K562 (cell line): Measurements from ENCODE around the gene ACOX2. TPM values are rescaled to one million over a fixed set of nuclear protein-coding genes. Genes with fewer than 3 reads are reported as not detected.

Source experiments
- DDX20 ChIP-seq: fragments of 450-650 bp; IDR thresholded peaks from 2 replicates; pipeline ENCODE4 v1.6.1; 2016; ENCODE audit warnings: missing genetic modification characterization, low read depth, mild to moderate bottlenecking, missing compliant biosample characterization, moderate library complexity
- JUND ChIP-seq, 2 experiments: IDR thresholded peaks; 2 replicates in 1 of 2; 3 replicates in 1 of 2; pipeline ENCODE4 v1.6.1; 2011; ENCODE audit warnings: borderline replicate concordance in 2 of 2, low read depth in 2 of 2, low read length in 2 of 2, improper control_type of control experiment in 1 of 2, missing biosample characterization in 1 of 2, missing genetic modification characterization in 1 of 2, missing genetic modification reagents in 1 of 2
- MAFK ChIP-seq: IDR thresholded peaks from 2 replicates; pipeline ENCODE4 v1.6.1; 2011; ENCODE audit warnings: low read length, improper control_type of control experiment
- NFE2 ChIP-seq: IDR thresholded peaks from 2 replicates; pipeline ENCODE4 v1.6.1; 2014; ENCODE audit warnings: antibody characterized with exemption, low read depth
- NKRF ChIP-seq: fragments of 450-650 bp; IDR thresholded peaks from 2 replicates; pipeline ENCODE4 v1.6.1; 2016; ENCODE audit warnings: borderline replicate concordance
- PATZ1 ChIP-seq: fragments of 250-450 bp; sonication (Bioruptor Pico); IDR thresholded peaks from 2 replicates; pipeline ENCODE4 v1.5.0; 2020; ENCODE audit warnings: mild to moderate bottlenecking, borderline replicate concordance
- ZFPM2 ChIP-seq: fragments of 250-450 bp; sonication (Bioruptor Pico); IDR thresholded peaks from 2 replicates; pipeline ENCODE4 v1.5.1; 2022; ENCODE audit warnings: mild to moderate bottlenecking
- ZNF395 ChIP-seq: fragments of 200-800 bp; sonication (Bioruptor generic); IDR thresholded peaks from 2 replicates; pipeline ENCODE4 v1.6.1; 2017; ENCODE audit warnings: missing genetic modification characterization, missing compliant biosample characterization
- ZNF766 ChIP-seq: fragments of 200-800 bp; sonication (Bioruptor generic); conservative IDR thresholded peaks from 2 replicates; pipeline ENCODE4 v1.6.1; 2016; ENCODE audit warnings: missing genetic modification characterization, missing compliant biosample characterization
- polyA plus RNA-seq, 8 experiments: library from polyadenylated mRNA; depleted of rRNA in 4 of 8; stranded (reverse) in 5 of 8; unstranded in 3 of 8; fragments of >200 nt; fragmentation: Nextera tagmentation in 2 of 8; fragmentation: Illumina TruSeq in 1 of 8; extraction: Ambion mirVana in 2 of 8; extraction: Trizol in 1 of 8; gene quantifications; 2 replicates each; pipeline versions ENCODE4 v1.2.1 to v1.2.3, GENCODE V29; 2011 to 2014; ENCODE audit warnings: inconsistent platforms in 1 of 8, missing spikeins in 1 of 8
- total RNA-seq, 7 experiments: library from RNA; depleted of rRNA in 6 of 7; stranded (reverse); fragments of >200 nt in 6 of 7; fragmentation: Illumina TruSeq in 2 of 7; extraction: Trizol in 2 of 7; gene quantifications; 2 replicates each; pipeline versions ENCODE4 v1.2.1 to v1.2.3, GENCODE V29; 2011 to 2021; ENCODE audit warnings: low replicate concordance in 1 of 7

The ACOX2 gene
- total and polyA plus RNA-seq, 9 of the 15 experiments (the other 6 are each of a cell fraction or from before 2014, with no cell fraction given): 0.15 TPM; not detected in 8

- TF ChIP-seq JUND (IDR thresholded peaks at IDR 0.05; ENCODE audit: borderline replicate concordance, low read depth, low read length) (0 out of 2 replicates have a peak, but pooled peaks have one; percentile 30), JUND (tag; IDR thresholded peaks at IDR 0.05; ENCODE audit: borderline replicate concordance, low read depth, low read length) (peak; percentile 40; the same call in 1 of the 3 replicates), NFE2 (peak; percentile 74), ZNF395 (CRISPR knock-in tag) (peak; percentile 50; the same call in 1 of the 2 replicates), NKRF (no peak), MAFK (peak; percentile 25; the same call in 1 of the 2 replicates), PATZ1 (no peak), DDX20 (tag) (no peak), ZFPM2 (CRISPR knock-in tag) (no peak), ZNF766 (0 out of 2 replicates have a peak, but pooled peaks have one; percentile 30)
Measured at GRCh38 chr3:58487140-58487886, 49.7 kb downstream of the ACOX2 start (continued).
